Measurements from ENCODE around the gene CSF1. TPM values are rescaled to one million over a fixed set of nuclear protein-coding genes. Genes with fewer than 3 reads are reported as not detected.

The CSF1 gene
- total RNA-seq, 4 donors from 2014 or later = 9.7 to 63.1 (median 14.4) TPM

- peaks cover 41 to 80% (median 60%) of the 10 kb centered on the region in 4 donors for H3K4me1 ChIP-seq
- 92 to 100% methylated on average over 1 to 3 of the region's 3 CpGs for whole genome bisulfite sequencing, 2 donors (ENCODE audit: low coverage in 1 of 2)
- intact Hi-C loops (cut with DNase I; ENCODE audit: low total_unique reads) (no loop called here), in situ Hi-C loops (cut with MboI; ENCODE audit: low pct_ligation_motif_present in 1 of 4, low pct_unique_long_range_greater_than_20kb in 1 of 4, low sequenced_read_pairs in 3 of 4) (no loop called here)
- TF ChIP-seq POLR2AphosphoS5 (IDR thresholded peaks at IDR 0.05) (no peak), CTCF (IDR thresholded peaks at IDR 0.05) (no peak), POLR2A (IDR thresholded peaks at IDR 0.05) (no peak)
- peak overlapping the region; percentile 67 to 85 (median 73) for H3K27ac ChIP-seq
- H3K4me3 ChIP-seq = no peak overlapping the region
- DNase-seq = no peak
- no peaks in the 10 kb centered on the region for H3K36me3 ChIP-seq
- no peaks in the 10 kb centered on the region for H3K27me3 ChIP-seq
- H3K9me3 ChIP-seq = peaks cover 0 to 6% of the 10 kb centered on the region in 2 donors
Observed at GRCh38 chr1:109931911-109932636, 21.4 kb downstream of the CSF1 start.

DNA sequence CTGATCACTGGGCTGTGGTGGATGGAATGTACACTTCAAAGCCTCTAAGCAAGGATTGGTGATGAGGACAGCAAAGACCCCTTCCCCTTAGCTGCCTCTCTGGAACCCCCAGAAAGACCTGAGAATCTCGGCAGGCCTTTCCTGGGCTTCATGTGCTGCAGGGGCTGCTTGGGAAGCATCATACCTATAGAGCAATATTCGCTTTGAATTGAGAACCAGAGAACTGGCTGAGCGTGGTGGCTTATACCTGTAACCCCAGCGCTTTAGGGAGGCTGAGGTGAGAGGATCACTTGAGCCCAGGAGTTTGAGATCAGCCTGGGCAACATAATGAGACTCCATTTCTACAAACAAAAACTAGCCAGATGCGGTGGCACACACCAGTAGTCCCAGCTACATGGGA lies 22.0 kb downstream of the CSF1 start:
- no peak overlapping the region for H3K4me3 ChIP-seq
- in situ Hi-C loops (cut with MboI; ENCODE audit: low pct_ligation_motif_present in 1 of 4, low pct_unique_long_range_greater_than_20kb in 1 of 4, low sequenced_read_pairs in 3 of 4) (no loop called here), intact Hi-C loops (cut with DNase I; ENCODE audit: low total_unique reads) (no loop called here)
- WGBS, 2 donors (ENCODE audit: low coverage in 1 of 2) = 95 to 100% methylated on average over 1 to 5 of the region's 5 CpGs
- H3K27me3 ChIP-seq = no peaks in the 10 kb centered on the region
- H3K9me3 ChIP-seq = peaks cover 5 to 7% of the 10 kb centered on the region in 2 donors
- peak overlapping the region in 2 of 4 donors; percentile 38 to 67 for H3K27ac ChIP-seq
- H3K4me1 ChIP-seq = peaks cover 37 to 75% (median 55%) of the 10 kb centered on the region in 4 donors
- no peak for DNase-seq
- TF ChIP-seq POLR2A (IDR thresholded peaks at IDR 0.05) = no peak
- TF ChIP-seq EP300 (IDR thresholded peaks at IDR 0.05; ENCODE audit: low read depth) = no peak
- TF ChIP-seq CTCF (IDR thresholded peaks at IDR 0.05) = no peak
- TF ChIP-seq POLR2AphosphoS5 (IDR thresholded peaks at IDR 0.05) = no peak
- no peaks in the 10 kb centered on the region for H3K36me3 ChIP-seq

- no peak for DNase-seq
- no peak for TF ChIP-seq CTCF (IDR thresholded peaks at IDR 0.05)
- TF ChIP-seq POLR2AphosphoS5 (IDR thresholded peaks at IDR 0.05) = no peak
- no peak for TF ChIP-seq POLR2A (IDR thresholded peaks at IDR 0.05)
- TF ChIP-seq EP300 (IDR thresholded peaks at IDR 0.05; ENCODE audit: low read depth) = no peak
- 30 to 59% methylated on average over 2 to 10 of the region's 10 CpGs for WGBS, 2 donors (ENCODE audit: low coverage in 1 of 2)
- in situ Hi-C loops (cut with MboI; ENCODE audit: low pct_ligation_motif_present in 1 of 4, low pct_unique_long_range_greater_than_20kb in 1 of 4, low sequenced_read_pairs in 3 of 4) = no loop called here
- Histone ChIP-seq H3K4me1 (peaks cover 25 to 60% (median 43%) of the 10 kb centered on the region in 4 donors), H3K36me3 (no peaks in the 10 kb centered on the region), H3K27me3 (no peaks in the 10 kb centered on the region), H3K9me3 (peaks cover 8 to 17% of the 10 kb centered on the region in 2 donors), H3K4me3 (no peak overlapping the region), H3K27ac (peak overlapping the region; percentile 59 to 80 (median 77))
- intact Hi-C loops (cut with DNase I; ENCODE audit: low total_unique reads) = no loop called here
Observed at GRCh38 chr1:109933856-109934711, 23.4 kb downstream of the CSF1 start.

DNA sequence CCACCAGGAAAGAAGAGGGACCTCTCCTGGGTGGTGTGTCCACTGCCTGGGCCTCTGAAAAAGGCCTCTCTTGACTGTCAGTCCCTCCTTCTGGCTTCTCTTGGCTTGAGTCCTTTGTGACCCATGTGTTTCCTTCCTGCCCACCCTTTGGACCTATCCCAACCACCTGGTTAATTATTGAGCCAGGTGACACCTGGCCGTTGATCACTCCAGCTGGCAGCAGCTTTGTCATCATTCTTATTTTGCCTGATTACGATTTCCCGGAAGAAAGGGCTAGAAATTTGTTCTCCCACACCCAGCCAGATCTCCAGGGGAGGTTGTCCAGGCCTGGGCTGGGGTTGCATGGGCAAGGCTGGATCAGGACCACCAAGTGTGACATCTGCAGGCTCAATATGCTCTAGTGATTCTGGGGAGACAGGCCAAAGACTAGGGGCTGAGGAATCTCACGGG lies 24.8 kb downstream of the CSF1 start:
- H3K27me3 ChIP-seq = no peaks in the 10 kb centered on the region
- no peak overlapping the region for H3K4me3 ChIP-seq
- peaks cover 23 to 47% (median 36%) of the 10 kb centered on the region in 4 donors for H3K4me1 ChIP-seq
- H3K9me3 ChIP-seq = peaks cover 8 to 17% of the 10 kb centered on the region in 2 donors
- intact Hi-C loops (cut with DNase I; ENCODE audit: low total_unique reads) (no loop called here), in situ Hi-C loops (cut with MboI; ENCODE audit: low pct_ligation_motif_present in 1 of 4, low pct_unique_long_range_greater_than_20kb in 1 of 4, low sequenced_read_pairs in 3 of 4) (no loop called here)
- peak overlapping the region; percentile 59 to 80 (median 77) for H3K27ac ChIP-seq
- no peaks in the 10 kb centered on the region for H3K36me3 ChIP-seq
- TF ChIP-seq CTCF (IDR thresholded peaks at IDR 0.05) (no peak), POLR2AphosphoS5 (IDR thresholded peaks at IDR 0.05) (peak; percentile 35 to 79 (median 74)), POLR2A (IDR thresholded peaks at IDR 0.05) (peak; percentile 40), EP300 (IDR thresholded peaks at IDR 0.05; ENCODE audit: low read depth) (peak; percentile 44)
- WGBS, 2 donors (ENCODE audit: low coverage in 1 of 2) = 80% methylated on average over 4 of the region's 4 CpGs; no CpG with 5 or more reads in 1 of the 2 donors
- peak; percentile 82 for DNase-seq

All from transverse colon (tissue), 4 donors.